ENCODE results near the gene STEAP1B. TPM values are rescaled to one million over a fixed set of nuclear protein-coding genes. Genes with fewer than 3 reads are reported as not detected.
"Not testable (repeated sequence)": the region's sequence is repeated elsewhere in the genome, so short reads cannot be mapped to it uniquely, and the experiment has no call there.

Gene STEAP1B
- polyA plus RNA-seq, 1 of the 3 experiments (the other 2 are of a cell fraction) = 14.7 TPM

DNA sequence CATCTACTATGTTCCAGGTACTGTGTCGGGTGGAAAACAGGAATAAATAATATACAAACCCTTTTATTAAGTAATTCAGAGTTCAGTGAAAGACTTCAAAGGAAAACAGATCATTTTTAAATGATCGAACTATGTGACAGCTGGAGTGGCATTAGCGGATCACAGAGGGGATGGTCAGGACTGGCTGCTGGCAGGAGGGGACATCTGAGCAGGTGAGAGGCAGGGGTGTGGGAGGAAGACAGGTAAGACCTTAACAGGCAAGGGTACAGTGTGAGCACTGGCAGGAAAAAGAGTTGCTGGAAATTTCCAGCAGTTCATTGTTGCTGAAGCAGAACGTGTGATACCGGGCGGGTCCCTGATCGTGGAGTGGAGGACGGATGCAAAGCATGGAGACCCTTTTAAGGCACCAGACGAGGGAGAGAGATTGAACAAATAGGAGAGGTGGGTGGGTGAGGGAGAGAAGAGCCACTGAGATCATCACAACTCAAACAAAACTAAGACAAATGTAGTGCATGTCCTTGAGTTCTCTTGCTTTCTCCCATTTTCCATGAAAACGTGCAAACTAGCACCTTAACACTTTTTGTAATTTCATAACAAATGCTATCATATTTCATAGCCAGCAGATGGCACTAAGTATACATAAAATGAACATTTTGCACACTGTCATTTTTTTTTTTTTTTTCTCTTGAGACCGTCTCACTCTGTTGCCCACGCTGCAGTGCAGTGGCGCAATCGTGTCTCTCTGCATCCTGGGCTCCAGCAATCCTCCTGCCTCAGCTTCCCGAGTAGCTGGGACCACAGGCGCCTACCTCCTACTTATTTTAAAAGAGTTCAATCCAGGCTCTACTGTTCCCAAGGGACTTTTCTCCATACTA lies 23.7 kb upstream of the STEAP1B start:
- H3K9me3 ChIP-seq; H3K9ac ChIP-seq; H3F3A ChIP-seq (replicated peaks; ENCODE audit: insufficient read depth); H2AFZ ChIP-seq (ENCODE audit: low read depth); H3K79me2 ChIP-seq (ENCODE audit: insufficient read depth); POLR2A ChIA-PET; DNase-seq; H4K20me1 ChIP-seq (ENCODE audit: insufficient read depth); H3K36me3 ChIP-seq (replicated peaks in 1 of 2; ENCODE audit: control insufficient read depth in 1 of 2, insufficient read depth in 2 of 2, low read length in 1 of 2); H3K4me3 ChIP-seq (ENCODE audit: low read depth in 2 of 2, low read length in 1 of 2); H3K27ac ChIP-seq (ENCODE audit: low read depth in 2 of 2, low read length in 1 of 2); H3K9me2 ChIP-seq; H3K4me1 ChIP-seq (ENCODE audit: control insufficient read depth in 1 of 2, insufficient read depth in 2 of 2, low read depth in 1 of 2, low read length in 1 of 2): not testable (repeated sequence)
- Histone ChIP-seq H3K27me3 (ENCODE audit: insufficient read depth) (peaks cover 41% of the 10 kb centered on the region), H3K4me2 (0 out of 2 replicates have a peak overlapping the region, but pooled peaks have one; percentile 11)
- CTCF ChIA-PET = interaction anchor here (0.6 to 1.7 kb wide), 4 partner anchors 24 to 548 kb away, joined by 3 to 4 read pairs (median 3); no protein-coding TSS in a partner anchor
- TF ChIP-seq SMC3 (IDR thresholded peaks at IDR 0.05; ENCODE audit: low read depth, low read length) (peak; percentile 17; the same call in 1 of the 2 replicates), RAD21 (IDR thresholded peaks at IDR 0.05; ENCODE audit: low read length) (peak; percentile 59)
- TF ChIP-seq, protein P1, sequence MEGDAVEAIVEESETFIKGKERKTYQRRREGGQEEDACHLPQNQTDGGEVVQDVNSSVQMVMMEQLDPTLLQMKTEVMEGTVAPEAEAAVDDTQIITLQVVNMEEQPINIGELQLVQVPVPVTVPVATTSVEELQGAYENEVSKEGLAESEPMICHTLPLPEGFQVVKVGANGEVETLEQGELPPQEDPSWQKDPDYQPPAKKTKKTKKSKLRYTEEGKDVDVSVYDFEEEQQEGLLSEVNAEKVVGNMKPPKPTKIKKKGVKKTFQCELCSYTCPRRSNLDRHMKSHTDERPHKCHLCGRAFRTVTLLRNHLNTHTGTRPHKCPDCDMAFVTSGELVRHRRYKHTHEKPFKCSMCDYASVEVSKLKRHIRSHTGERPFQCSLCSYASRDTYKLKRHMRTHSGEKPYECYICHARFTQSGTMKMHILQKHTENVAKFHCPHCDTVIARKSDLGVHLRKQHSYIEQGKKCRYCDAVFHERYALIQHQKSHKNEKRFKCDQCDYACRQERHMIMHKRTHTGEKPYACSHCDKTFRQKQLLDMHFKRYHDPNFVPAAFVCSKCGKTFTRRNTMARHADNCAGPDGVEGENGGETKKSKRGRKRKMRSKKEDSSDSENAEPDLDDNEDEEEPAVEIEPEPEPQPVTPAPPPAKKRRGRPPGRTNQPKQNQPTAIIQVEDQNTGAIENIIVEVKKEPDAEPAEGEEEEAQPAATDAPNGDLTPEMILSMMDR (IDR thresholded peaks at IDR 0.05) = peak; percentile 55
- WGBS (ENCODE audit: low lambda C conversion rate) = 1% methylated on average over 16 of the region's 16 CpGs

DNA sequence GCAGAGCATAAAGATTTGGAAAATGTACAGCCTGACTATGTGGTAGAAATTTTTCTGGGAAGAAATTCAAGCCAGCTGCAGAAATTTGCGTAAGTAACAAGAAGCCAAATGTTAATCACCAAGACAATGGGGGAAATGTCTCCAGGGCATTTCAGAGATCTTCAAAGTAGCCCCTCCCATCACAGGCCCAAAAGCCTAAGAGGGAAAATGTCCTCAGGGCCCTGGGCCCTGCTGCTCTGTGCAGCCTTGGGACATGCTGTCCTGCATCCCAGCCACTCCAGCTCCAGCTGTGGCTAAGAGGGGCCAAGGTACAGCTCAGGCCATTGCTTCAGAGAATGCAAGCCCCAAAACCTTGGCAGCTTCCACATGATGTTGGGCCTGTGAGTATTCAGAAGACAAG lies 19.6 kb upstream of the STEAP1B start:
- POLR2A ChIA-PET; H3K79me2 ChIP-seq (ENCODE audit: insufficient read depth); H3F3A ChIP-seq (replicated peaks; ENCODE audit: insufficient read depth): not testable (repeated sequence)

DNA sequence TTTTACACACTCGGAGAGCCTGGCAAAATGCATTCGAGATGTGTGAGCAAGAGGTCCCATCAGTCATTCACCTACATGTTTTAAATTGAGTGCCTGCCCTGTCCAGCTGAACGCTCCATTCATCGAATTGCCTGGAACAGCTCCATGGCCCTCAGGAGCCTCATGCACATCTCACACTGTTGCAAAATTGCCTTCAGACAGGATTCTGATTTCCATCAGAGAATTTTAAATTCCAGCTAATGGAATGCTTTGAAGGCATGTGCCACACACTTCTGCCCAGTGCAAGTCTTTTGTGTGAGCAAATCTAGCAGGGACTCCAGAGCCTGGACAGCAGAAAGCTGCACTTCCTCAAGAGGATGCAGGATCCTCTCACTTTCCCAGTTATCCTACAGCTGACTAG lies 17.0 kb upstream of the STEAP1B start:
- H3K36me3 ChIP-seq (replicated peaks in 1 of 2; ENCODE audit: control insufficient read depth in 1 of 2, insufficient read depth in 2 of 2, low read length in 1 of 2) = not testable (repeated sequence)
- 17% methylated on average over 4 of the region's 4 CpGs for WGBS (ENCODE audit: low lambda C conversion rate)

More for the DNA sequence above, 19.6 kb upstream of the STEAP1B start:
- H4K20me1 ChIP-seq (ENCODE audit: insufficient read depth); H3K9ac ChIP-seq; H3K4me1 ChIP-seq (ENCODE audit: control insufficient read depth in 1 of 2, insufficient read depth in 2 of 2, low read depth in 1 of 2, low read length in 1 of 2); CTCF ChIA-PET; H2AFZ ChIP-seq (ENCODE audit: low read depth); H3K9me3 ChIP-seq; DNase-seq; H3K36me3 ChIP-seq (replicated peaks in 1 of 2; ENCODE audit: control insufficient read depth in 1 of 2, insufficient read depth in 2 of 2, low read length in 1 of 2); H3K27ac ChIP-seq (ENCODE audit: low read depth in 2 of 2, low read length in 1 of 2); H3K9me2 ChIP-seq; H3K4me3 ChIP-seq (ENCODE audit: low read depth in 2 of 2, low read length in 1 of 2); H3K4me2 ChIP-seq: not testable (repeated sequence)
- WGBS (ENCODE audit: low lambda C conversion rate) = 13% methylated on average over 1 of the region's 1 CpG
- H3K27me3 ChIP-seq (ENCODE audit: insufficient read depth) = peaks cover 47% of the 10 kb centered on the region

DNA sequence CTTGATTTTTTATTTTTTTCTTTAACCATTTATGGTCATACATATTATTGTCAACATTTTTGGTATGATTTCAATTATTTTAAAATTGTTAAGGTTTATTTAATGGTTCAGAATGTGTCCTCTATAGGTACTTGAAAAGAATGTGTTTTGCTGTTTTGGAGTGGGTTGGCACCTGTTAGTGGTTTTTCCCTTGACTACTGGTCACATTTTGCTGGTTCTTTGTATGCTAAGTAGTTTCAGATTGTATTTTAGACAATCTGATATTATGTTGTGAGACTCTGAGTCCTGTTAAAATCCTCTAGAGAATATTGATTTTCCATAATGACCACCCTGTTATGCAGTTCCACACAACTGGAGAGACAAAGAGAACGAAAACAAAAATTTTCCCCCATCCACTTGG lies 15.0 kb upstream of the STEAP1B start:
- H3K9me3 ChIP-seq; H3K9ac ChIP-seq; CTCF ChIA-PET; H3K4me1 ChIP-seq (ENCODE audit: control insufficient read depth in 1 of 2, insufficient read depth in 2 of 2, low read depth in 1 of 2, low read length in 1 of 2); H3K9me2 ChIP-seq; H4K20me1 ChIP-seq (ENCODE audit: insufficient read depth); H3K27ac ChIP-seq (ENCODE audit: low read depth in 2 of 2, low read length in 1 of 2); DNase-seq; H3K79me2 ChIP-seq (ENCODE audit: insufficient read depth); H3K36me3 ChIP-seq (replicated peaks in 1 of 2; ENCODE audit: control insufficient read depth in 1 of 2, insufficient read depth in 2 of 2, low read length in 1 of 2); H3F3A ChIP-seq (replicated peaks; ENCODE audit: insufficient read depth); H2AFZ ChIP-seq (ENCODE audit: low read depth); H3K4me3 ChIP-seq (ENCODE audit: low read depth in 2 of 2, low read length in 1 of 2); H3K4me2 ChIP-seq; POLR2A ChIA-PET: not testable (repeated sequence)
- 13% methylated on average over 1 of the region's 1 CpG for WGBS (ENCODE audit: low lambda C conversion rate)
- peaks cover 13% of the 10 kb centered on the region; the same call in 1 of the 2 replicates for H3K27me3 ChIP-seq (ENCODE audit: insufficient read depth)

More for the DNA sequence above, 17.0 kb upstream of the STEAP1B start:
- H3K9me2 ChIP-seq; H3K4me2 ChIP-seq; H3K27ac ChIP-seq (ENCODE audit: low read depth in 2 of 2, low read length in 1 of 2); H2AFZ ChIP-seq (ENCODE audit: low read depth); H3K9me3 ChIP-seq; H3K79me2 ChIP-seq (ENCODE audit: insufficient read depth); H3K4me1 ChIP-seq (ENCODE audit: control insufficient read depth in 1 of 2, insufficient read depth in 2 of 2, low read depth in 1 of 2, low read length in 1 of 2); H3F3A ChIP-seq (replicated peaks; ENCODE audit: insufficient read depth); DNase-seq; H3K9ac ChIP-seq; CTCF ChIA-PET; POLR2A ChIA-PET; H3K4me3 ChIP-seq (ENCODE audit: low read depth in 2 of 2, low read length in 1 of 2); H4K20me1 ChIP-seq (ENCODE audit: insufficient read depth): not testable (repeated sequence)
- peaks cover 26% of the 10 kb centered on the region; the same call in 1 of the 2 replicates for H3K27me3 ChIP-seq (ENCODE audit: insufficient read depth)

DNA sequence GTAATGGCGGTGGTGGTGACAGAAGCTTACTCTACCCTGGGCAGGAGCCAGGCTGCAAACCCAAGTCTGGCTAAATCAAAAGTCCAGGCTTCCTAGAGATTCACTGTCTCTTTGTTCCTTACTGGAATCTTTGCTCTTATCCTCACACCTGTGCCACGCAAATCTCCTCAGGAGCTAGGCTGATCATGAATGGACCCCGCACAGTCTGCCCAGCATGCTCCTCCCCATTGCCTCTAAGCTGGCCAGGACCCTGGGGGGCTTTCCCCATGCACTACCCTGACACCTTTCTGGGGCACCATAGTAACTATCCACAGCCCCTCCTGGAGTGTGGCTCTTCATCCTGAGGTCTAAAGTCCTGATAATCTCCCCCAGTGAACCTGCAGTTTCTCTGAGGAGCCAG lies 7.3 kb upstream of the STEAP1B start:
- CTCF ChIA-PET; H3K36me3 ChIP-seq (replicated peaks in 1 of 2; ENCODE audit: control insufficient read depth in 1 of 2, insufficient read depth in 2 of 2, low read length in 1 of 2); H3K9me2 ChIP-seq; H3K27ac ChIP-seq (ENCODE audit: low read depth in 2 of 2, low read length in 1 of 2); H4K20me1 ChIP-seq (ENCODE audit: insufficient read depth); H3K79me2 ChIP-seq (ENCODE audit: insufficient read depth); H3K9me3 ChIP-seq; H3K9ac ChIP-seq; H3F3A ChIP-seq (replicated peaks; ENCODE audit: insufficient read depth); POLR2A ChIA-PET; H3K4me3 ChIP-seq (ENCODE audit: low read depth in 2 of 2, low read length in 1 of 2); DNase-seq; H2AFZ ChIP-seq (ENCODE audit: low read depth); H3K4me2 ChIP-seq; H3K4me1 ChIP-seq (ENCODE audit: control insufficient read depth in 1 of 2, insufficient read depth in 2 of 2, low read depth in 1 of 2, low read length in 1 of 2): not testable (repeated sequence)
- 13% methylated on average over 3 of the region's 3 CpGs for WGBS (ENCODE audit: low lambda C conversion rate)
- H3K27me3 ChIP-seq (ENCODE audit: insufficient read depth) = peaks cover 14% of the 10 kb centered on the region; the same call in 1 of the 2 replicates
